Measurements from ENCODE around the gene SKP2.
"Not testable (repeated sequence)": the region's sequence is repeated elsewhere in the genome, so short reads cannot be mapped to it uniquely, and the experiment has no call there.

SKP2 gene

DNA sequence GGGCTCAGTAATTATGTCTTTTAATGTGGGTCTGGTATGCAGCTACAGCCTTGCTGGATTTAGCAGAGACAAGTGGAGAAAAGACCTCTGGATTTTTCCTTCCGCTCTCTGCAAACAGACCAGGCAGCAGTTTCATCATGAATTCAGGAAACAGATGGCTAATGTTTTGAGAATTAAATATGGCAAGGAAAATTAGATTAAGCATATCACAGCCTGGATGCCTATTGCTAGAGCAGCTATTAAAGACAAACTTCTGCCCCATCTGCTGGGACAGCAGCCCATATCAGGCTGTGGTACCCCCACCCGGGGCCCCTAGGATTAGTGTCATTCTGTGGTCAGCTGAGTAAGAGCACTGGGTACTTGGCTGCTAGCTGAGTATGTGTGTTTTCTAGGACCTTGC, 6.2 kb downstream of the SKP2 start:
- DNase-seq: no peak

DNA sequence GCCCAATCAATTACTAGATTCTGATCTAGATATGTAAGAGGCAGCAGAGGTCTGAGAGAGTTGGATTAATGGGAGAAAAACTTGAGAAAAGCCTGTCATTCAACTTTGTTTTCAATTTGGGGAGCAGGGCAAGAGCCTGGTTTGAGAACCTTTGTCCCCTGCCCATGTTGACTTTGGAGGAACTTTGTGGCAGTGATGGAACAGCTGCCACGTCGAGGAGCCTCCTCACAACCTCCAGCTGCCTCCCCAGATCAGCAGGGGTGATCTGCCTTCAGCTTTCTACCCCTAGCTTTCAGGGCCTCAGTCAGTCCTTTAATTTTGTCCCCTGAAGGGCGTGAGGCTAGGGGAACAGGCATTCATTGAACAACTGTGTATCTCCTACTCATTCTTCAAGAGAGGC, 8.7 kb downstream of the SKP2 start:
- DNase-seq: no peak

DNA sequence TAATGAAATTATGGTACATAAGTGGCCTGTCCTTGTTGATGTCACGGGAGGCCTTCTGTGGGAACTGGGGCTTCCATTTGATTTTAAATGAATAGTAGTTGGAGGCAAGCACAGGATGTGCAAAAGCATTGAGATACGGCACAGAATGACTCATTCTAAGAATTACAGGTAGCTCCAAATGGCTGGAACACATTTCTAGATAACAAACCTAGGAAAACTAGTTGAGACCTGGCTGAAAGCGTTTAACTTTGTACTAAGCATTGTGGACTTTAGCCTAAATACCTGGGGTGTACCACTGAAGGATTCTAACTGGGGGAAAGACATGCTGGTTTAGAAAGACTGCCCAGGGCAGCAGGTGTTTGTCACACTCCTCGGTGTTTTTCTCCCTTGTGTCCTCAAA, 9.4 kb downstream of the SKP2 start:
- no peak for DNase-seq

DNA sequence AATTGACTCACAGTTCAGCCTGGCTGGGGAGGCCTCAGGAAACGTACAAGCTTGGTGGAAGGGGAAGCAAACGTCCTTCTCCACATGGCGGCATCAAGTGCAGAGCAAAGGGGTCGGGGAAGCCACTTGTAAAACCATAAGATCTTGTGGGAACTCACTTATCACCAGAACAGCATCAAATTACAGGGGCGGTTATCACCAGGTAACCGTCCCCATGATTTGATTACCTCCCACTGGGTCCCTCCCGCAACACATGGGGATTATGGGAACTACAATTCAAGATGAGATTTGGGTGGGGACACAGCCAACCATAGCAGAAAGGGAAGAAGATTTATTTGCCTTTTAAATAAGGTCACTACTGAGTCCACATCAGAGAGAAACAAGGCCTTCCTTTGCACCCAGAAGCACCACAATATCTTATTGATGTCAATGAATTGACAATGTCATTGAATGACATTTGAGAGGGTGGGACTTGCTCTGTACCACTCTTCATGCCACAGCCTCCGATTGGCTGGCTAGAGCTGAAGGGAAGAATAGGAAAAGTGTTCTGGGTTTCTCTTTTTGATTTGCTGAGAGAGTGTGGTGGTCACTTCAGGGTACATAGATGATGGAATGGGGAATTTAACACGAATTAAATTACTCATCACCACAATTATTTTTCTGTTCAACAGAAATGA, 11.0 kb downstream of the SKP2 start:
- DNase-seq: no peak

DNA sequence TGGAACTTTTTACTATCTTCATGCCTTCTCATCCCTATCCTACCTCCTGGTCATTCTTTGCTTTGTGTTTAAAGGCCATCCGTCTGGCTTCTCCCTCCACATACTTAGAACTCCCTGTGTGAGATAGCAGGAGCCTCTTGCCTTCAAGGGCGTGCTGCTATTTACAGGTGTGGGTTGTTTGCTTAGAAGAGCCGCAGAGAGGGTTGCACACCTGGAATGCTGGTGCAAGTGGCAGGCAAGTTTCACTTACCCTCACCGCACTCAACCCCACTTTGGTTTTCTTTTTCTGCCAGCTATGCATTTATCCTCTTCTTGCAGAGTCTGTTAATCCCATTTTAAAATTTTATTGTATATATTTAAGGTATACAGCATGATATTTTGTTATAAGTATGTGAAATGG, 12.6 kb downstream of the SKP2 start:
- DNase-seq: no peak

DNA sequence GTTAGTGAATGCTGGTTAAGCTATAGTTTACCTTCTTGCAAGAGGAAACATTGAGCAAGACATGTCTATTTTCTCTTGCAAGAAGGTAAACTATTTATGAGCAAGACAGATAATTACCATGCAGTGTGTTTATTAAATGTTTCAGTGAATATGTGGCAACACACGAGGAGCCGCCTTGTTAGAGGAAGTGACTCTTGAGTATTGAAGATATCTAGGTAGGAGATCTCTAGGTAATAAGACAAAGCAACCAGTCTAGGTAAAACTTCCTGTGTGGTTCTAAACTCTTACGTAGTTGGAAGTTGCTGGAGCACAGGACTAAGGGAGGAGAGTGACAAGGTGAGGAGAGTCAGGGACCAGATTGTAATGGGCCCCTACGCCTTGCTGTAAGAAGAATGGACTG, 16.8 kb downstream of the SKP2 start:
- no peak for DNase-seq

DNA sequence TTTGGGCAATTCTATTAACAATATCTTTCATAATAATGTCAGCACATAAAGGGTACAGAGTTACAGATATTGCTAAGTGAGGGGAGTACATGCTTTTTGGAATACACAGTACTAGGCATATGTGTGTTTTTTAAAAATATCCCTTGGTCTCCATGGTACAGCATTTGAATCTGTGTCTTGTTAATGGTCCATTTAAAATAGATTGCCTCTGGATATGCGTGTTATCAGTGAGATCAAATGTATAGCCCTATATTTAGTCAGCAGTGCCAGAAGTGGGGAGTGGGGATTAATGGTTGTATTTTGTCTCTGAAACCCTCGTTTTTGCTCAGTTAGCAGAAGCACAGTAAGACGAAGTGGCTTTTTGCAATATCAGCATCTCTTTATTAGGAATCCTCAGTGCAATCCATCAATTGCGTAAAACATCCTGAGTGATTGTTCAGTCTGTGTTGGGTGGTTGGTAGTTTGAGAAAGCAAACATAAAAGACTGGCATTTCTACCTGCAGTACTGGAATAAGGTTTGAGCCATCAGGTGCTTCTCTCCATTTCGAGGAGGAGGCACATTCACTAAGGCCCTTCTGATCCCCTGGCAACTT, 19.0 kb downstream of the SKP2 start:
- DNase-seq: no peak

DNA sequence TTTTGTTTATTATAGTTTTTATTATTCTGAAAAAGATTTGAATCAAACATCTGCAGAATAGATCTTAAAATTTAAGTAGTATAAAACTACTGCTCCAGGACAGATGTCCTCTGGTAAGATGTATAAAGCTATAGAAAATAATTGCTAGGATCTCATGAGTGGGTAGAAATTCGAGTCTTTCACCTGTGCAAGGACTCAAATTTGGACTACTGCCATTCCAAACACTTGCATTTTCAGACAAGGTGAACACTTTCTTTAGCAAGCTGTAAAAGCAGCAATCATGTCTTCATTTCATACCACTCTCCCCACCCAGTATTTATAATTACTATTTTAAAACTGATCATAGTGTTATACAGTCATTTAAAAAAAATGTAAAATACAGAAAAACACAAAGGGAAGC, 20.7 kb downstream of the SKP2 start:
- DNase-seq: no peak

DNA sequence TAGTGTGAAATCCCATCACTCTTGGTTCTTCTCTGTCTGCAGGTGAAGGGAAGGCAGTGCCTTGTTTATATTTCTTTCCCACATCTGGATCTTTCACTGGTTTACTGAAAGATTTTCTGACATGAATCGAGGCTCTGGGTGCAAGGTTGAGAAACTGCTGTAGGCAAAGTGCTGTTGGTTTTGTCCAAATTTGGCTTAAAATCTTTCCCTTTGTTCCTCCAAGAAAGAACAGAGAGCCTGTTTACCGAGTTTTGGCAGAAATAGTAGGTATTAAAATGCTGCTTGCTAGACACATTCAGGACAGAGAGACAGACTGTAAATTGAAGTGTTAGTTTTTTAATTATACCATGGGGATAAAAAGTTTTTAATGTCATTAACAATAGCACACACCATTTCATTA, 21.5 kb downstream of the SKP2 start:
- DNase-seq: no peak

DNA sequence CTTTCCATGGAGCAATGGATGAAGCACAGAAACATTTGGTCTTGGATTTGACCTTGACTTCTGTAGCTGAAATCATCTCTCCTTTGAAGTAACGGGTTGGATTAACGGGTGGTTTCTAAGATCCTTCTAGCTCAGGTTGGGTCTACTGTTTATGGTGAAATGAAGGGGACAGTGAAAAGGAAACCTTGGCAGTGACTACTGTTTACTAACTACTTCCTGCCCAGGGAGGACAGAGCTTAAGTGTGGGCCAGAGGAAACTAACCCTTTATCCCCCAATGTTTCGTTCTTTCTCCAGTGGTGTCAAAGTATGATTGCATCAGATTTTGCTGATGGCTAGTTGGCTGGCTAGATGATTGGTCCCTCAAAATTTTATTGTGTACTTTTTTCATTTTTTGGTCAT, 22.2 kb downstream of the SKP2 start:
- no peak for DNase-seq

DNA sequence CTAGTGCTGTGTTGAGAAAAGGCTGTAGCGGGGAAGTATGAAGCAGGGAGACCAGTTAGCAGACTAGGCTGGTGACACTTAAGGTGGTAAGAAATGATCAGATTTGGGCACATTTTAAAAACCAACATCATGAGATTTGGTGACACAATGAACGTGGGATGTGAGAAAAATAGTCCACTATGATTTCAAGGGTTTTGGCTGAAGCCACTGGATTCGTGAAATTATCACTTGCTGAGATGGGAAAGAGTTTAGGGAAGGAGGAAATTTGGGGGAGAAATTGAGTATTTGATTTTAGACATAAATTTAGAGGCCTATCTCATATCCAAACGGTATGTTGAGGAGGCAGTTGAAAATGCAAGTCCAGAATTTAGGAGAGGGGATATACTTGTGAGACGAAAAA, 23.1 kb downstream of the SKP2 start:
- no peak for DNase-seq

DNA sequence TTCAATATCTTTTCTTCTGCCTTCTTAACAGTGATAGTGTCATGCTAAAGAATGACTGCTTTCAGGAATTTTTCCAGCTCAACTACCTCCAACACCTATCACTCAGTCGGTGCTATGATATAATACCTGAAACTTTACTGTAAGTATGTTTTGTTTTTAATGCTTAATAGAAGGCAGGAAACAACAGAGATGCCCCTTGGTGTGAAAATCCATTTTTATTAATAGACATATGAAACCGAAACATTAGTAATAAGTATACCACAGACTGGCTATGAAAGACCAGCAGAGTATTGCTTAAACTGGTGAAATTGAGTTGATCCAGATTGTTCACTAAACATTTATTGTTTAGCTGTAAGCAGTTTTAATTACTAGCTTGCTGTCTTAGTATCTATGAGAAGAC, 25.2 kb downstream of the SKP2 start:
- no peak for DNase-seq

DNA sequence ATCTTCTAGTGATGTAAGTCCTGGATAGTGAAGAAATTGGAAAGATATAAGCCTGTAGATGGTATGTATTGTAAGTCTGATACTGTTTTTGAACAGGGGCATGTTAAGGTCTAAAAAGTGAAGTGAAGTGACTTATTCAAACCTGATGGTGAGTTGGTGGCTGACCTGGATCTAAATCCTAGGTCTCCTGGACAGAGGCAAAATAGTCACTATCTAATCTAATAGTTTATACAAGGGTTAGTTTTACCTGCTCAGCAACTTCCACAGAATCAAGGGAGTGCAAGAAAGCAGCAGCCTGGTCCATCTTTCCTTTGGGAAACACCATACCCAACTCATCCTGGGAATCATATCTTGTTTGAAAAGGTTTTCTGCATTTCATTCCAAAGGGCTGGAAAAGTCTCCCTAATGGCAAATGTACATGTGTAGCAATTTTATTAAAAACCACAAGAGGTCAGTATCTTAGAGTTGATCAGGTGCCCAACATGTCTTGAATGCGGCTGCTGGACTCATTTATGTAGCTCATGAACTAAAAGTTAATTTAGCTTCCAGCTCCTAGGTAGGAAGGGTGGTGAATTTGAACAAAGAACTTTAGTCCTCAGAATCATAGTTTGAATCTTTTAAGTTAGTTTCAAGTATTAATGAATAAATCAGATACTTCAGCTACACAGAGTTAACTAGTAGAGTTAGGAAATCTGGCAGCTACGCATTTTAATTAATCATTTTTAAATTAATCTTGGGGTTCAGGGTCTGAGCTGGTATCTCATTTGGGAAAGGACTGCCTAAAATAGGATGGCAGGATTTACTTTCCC, 26.0 kb downstream of the SKP2 start:
- no peak for DNase-seq

DNA sequence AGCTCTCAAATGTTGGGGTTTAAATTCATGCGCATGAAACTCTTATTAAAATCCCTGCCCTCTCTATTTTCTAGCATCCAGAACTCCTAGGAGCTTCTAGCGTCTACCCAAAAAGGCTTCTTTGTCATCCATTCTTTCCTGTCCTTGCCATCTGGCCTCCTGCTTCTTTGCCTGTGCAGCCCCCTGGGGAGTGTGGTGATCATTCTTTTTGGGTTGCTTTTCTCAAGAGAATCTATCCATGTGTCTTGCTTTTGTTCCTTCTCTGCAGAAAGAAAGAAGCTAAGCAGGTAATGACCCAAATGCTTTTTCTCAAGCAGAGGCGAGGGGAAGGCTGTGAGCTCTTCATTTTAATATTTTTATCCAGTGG, 26.6 kb downstream of the SKP2 start:
- no peak for DNase-seq

DNA sequence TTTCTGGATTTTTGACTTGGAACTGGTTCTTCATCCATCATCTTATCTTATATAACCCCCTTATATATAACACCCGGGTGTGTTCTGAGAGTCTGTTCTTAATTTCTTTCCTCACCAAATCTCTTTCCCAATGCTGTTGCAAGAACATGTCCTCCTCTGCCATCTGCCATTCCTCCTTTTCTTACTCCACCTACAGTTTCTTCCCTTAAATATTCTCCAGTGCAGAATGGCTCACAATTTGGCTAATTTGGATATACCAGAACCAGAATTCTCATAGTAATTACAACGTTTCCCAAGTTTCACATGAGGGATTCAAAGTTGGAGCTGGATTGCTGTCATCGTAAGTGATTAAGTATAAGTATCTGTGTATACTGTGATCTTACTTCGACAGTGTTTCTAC, 28.0 kb downstream of the SKP2 start:
- no peak for DNase-seq

DNA sequence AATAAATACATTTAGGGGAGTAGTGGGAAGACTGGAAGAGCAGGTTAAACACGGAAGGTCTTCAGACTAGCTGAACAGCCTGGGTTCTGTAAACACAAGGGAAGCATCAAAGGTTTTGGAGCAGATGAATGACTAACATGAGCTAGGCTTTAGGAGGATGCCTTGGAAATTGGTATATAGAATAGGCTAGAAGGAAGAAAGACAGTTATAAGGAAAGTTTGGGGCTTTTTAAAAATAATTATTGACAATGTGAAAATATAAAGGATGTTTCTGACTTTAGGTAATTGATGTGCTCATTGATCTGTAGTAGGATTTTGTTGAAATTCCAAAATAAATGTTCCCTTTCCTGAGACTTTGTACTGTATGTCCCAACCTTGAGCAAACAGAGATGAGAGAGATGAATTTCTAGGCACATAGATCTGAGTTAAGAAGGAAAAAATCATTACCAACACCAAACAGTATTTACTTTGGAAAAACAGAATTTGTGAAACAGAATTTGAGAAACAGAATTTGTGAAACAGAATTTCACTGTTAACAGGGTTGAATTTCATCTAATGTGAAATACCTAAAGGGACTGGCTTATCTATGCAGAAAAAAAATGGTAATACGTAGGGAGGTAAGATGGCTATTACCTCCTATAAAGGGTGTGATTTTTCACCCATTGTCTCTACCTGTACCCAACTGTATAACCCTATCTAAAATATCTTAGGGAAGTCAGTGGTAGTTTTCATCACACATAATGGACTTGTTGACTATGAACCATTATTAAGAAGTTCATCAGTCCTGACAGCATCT, 28.8 kb downstream of the SKP2 start:
- no peak for DNase-seq

DNA sequence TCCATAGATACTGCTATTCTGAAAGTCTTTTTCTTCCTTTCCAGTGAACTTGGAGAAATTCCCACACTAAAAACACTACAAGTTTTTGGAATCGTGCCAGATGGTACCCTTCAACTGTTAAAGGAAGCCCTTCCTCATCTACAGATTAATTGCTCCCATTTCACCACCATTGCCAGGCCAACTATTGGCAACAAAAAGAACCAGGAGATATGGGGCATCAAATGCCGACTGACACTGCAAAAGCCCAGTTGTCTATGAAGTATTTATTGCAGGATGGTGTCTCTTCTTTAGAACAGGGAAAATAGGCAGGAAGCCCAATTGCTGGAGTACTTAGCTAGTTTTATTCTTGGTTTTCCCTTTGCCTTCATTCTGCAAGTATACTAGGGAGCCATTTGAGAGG, 29.9 kb downstream of the SKP2 start:
- DNase-seq: no peak

DNA sequence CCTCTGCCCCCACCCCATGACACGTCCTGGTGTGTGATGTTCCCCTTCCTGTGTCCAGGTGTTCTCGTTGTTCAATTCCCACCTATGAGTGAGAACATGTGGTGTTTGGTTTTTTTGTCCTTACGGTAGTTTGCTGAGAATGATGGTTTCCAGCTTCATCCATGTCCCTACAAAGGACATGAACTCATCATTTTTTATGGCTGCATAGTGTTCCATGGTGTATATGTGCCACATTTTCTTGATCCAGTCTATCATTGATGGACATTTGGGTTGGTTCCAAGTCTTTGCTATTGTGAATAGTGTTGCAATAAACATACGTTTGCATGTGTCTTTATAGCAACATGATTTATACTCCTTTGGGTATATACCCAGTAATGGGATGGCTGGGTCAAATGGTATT, 32.5 kb downstream of the SKP2 start:
- not testable (repeated sequence) for DNase-seq

DNA sequence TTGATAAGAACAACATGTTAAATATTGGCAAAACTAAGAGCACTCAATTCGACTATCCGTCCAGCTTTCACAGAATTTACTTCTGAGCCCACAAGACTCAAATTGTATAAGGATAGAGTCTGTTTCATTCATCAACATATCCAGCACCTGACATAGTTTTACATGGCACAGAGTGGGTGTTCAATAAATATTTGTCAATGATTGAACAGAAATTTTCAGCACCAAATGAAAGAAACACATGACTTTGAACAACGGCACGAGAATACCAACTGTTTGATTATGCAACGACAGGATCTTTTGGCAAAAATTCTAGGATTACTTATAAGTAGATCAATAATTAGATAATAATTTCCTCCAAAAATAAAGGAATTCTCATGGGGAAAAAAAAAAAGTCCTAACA, 41.8 kb downstream of the SKP2 start:
- DNase-seq: no peak

DNA sequence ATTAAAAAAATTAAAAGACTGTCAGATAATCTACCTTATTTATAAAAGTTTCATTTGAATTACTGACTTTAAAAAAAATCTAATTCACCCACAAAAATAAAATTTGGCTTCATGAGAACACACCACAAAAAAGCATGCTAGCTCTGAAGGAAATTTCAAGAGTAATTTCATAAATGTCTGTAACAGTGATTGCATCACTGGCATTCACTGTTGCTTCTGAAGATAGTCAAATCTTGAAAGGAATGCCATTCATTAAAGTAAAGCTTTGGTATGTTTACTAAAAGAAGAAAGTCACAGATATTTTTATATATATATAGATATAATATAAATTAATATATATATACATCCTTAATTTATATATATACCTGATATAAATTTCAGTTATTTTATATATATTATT, 46.4 kb downstream of the SKP2 start:
- no peak for DNase-seq

DNA sequence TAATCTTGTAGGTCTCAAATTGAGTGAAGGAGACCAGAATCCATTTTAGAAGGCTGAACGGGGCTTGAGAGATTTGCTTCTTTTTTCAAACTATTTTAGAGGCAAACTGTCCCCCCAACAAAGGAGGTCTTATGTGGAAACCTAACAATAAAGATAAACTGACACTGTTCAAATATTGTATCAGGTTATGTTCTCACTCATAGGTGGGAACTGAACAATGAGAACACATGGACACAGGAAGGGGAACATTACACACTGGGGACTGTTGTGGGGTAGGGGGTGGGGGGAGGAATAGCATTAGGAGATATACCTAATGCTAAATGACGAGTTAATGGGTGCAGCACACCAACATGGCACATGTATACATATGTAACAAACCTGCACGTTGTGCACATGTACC, 46.9 kb downstream of the SKP2 start:
- not testable (repeated sequence) for DNase-seq

DNA sequence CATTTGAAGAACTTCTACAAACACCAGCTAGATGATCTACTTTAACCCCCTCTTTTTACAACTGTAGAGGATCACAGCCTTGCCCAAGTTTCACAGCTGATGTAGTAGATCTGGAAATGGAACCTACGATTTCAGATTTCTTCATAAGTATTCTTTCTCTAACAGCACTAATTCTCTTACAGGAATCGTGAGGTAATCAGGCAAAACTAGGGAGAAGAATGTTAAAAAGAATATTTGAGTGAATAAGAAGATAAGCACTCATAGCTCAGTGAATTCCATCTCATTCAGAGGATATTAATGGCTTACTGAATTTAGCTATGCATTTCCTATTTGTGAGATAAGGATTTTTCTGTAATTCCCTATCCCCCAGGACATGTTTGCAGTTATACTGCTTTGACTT, 47.7 kb downstream of the SKP2 start:
- DNase-seq: no peak

DNA sequence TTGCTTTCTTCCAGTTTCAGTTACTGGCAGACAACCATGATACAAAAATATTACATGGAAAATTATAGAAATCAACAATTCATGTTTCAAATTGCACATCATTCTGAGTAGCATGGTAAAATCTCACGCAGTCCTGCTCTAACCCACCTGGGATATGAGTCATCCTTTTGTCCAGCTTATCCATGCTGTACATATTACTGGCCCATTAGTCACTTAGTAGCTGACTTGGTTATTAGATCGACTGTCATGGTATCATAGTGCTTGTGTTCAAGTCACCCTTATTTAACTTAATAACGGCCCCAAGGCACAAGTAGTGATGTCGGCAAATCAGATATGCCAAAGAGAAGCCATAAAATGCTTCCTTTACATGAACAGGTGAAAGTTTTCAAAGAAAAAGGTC, 48.6 kb downstream of the SKP2 start:
- no peak for DNase-seq

DNA sequence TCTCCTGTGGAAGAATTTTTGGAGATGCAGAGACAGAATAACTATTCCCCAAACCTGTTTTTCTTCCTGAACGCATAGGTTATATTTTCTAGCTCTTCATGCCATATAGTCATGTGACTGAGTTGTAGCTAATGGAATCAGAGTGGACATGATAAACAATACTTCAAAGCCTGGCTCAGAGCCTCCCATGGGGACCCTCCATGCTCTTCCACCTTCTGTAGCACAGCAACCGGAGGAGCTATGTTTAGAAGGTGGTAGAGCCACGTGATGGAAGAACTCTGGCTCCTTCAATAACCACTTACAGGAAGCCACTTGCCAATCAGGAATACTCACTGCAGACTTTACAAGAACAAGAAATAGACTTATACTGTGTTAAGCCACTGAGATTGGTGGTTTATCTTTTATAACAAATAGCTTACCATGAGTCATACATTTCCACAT, 50.6 kb downstream of the SKP2 start:
- DNase-seq: no peak
